Measurements from ENCODE around the gene PTPRG.

- TF ChIP-seq RAD21 (CRISPR knock-in tag; IDR thresholded peaks at IDR 0.05) (no peak), ZMYM2 (CRISPR knock-in tag; IDR thresholded peaks at IDR 0.05) (no peak), MIER2 (CRISPR knock-in tag; IDR thresholded peaks at IDR 0.05) (no peak), SCMH1 (CRISPR knock-in tag; IDR thresholded peaks at IDR 0.05; ENCODE audit: borderline replicate concordance) (no peak), TAF1 (CRISPR knock-in tag; IDR thresholded peaks at IDR 0.05) (no peak), ZFP82 (CRISPR knock-in tag; IDR thresholded peaks at IDR 0.05; ENCODE audit: borderline replicate concordance) (no peak), IKZF4 (CRISPR knock-in tag; IDR thresholded peaks at IDR 0.05; ENCODE audit: borderline replicate concordance, low read depth, not compliant biosample characterization) (no peak), MAX (IDR thresholded peaks at IDR 0.05) (no peak), ZBTB3 (CRISPR knock-in tag; IDR thresholded peaks at IDR 0.05; ENCODE audit: borderline replicate concordance, low read depth) (no peak)
- TF ChIP-seq, protein P1, sequence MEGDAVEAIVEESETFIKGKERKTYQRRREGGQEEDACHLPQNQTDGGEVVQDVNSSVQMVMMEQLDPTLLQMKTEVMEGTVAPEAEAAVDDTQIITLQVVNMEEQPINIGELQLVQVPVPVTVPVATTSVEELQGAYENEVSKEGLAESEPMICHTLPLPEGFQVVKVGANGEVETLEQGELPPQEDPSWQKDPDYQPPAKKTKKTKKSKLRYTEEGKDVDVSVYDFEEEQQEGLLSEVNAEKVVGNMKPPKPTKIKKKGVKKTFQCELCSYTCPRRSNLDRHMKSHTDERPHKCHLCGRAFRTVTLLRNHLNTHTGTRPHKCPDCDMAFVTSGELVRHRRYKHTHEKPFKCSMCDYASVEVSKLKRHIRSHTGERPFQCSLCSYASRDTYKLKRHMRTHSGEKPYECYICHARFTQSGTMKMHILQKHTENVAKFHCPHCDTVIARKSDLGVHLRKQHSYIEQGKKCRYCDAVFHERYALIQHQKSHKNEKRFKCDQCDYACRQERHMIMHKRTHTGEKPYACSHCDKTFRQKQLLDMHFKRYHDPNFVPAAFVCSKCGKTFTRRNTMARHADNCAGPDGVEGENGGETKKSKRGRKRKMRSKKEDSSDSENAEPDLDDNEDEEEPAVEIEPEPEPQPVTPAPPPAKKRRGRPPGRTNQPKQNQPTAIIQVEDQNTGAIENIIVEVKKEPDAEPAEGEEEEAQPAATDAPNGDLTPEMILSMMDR (CRISPR knock-in tag; IDR thresholded peaks at IDR 0.05) = no peak
These were observed 699.8 kb downstream of the PTPRG start for GRCh38 chr3:62261121-62261520.

All from HepG2 (cell line).